ENCODE measurements around the gene WDR45B. TPM values are rescaled to one million over a fixed set of nuclear protein-coding genes. Genes with fewer than 3 reads are reported as not detected.
A peak's percentile ranks its signal among the peaks of the same experiment; 100 is the strongest.

WDR45B gene
- total RNA-seq, 2 donors from 2014 or later = 67.1 to 77.9 TPM

- intact Hi-C loops (cut with DNase I, micrococcal nuclease) = no loop called here
- no peak for DNase-seq
- ATAC-seq = no peak
Measured at GRCh38 chr17:82642022-82642421, 6.2 kb downstream of the WDR45B start.

- DNase-seq (no peak), ATAC-seq (no peak)
- intact Hi-C loops (cut with DNase I, micrococcal nuclease) = no loop called here
Measured at GRCh38 chr17:82640036-82640435, 8.2 kb downstream of the WDR45B start.

GRCh38 chr17:82639628-82640027, 8.6 kb downstream of the WDR45B start:
- ATAC-seq (no peak), DNase-seq (no peak)
- intact Hi-C loops (cut with DNase I, micrococcal nuclease) = no loop called here

GRCh38 chr17:82638183-82638773, 10.0 kb downstream of the WDR45B start:
- ATAC-seq = no peak
- intact Hi-C loops (cut with DNase I, micrococcal nuclease) = no loop called here

GRCh38 chr17:82636626-82637598, 11.3 kb downstream of the WDR45B start:
- intact Hi-C loops (cut with DNase I, micrococcal nuclease) = no loop called here
- ATAC-seq (peak; percentile 76), DNase-seq (peak in 1 of 2 donors; percentile 54)

More at GRCh38 chr17:82638183-82638773, 10.0 kb downstream of the WDR45B start:
- no peak for DNase-seq

GRCh38 chr17:82633343-82633742, 14.9 kb downstream of the WDR45B start:
- ATAC-seq (no peak), DNase-seq (no peak)
- intact Hi-C loops (cut with DNase I, micrococcal nuclease) = no loop called here

GRCh38 chr17:82632451-82632850, 15.8 kb downstream of the WDR45B start:
- ATAC-seq = no peak
- intact Hi-C loops (cut with DNase I, micrococcal nuclease) = no loop called here
- DNase-seq = no peak

GRCh38 chr17:82631544-82631943, 16.7 kb downstream of the WDR45B start:
- ATAC-seq (no peak), DNase-seq (no peak)
- intact Hi-C loops (cut with DNase I, micrococcal nuclease) = no loop called here

- DNase-seq (no peak), ATAC-seq (no peak)
- intact Hi-C loops (cut with DNase I, micrococcal nuclease) = no loop called here
Measured at GRCh38 chr17:82630212-82630611, 18.0 kb downstream of the WDR45B start.

- intact Hi-C loops (cut with DNase I, micrococcal nuclease) = no loop called here
- ATAC-seq = no peak
- no peak for DNase-seq
Measured at GRCh38 chr17:82629748-82630147, 18.5 kb downstream of the WDR45B start.

- peak; percentile 15 for ATAC-seq
- no peak for DNase-seq
- intact Hi-C loops (cut with DNase I, micrococcal nuclease) = no loop called here
Measured at GRCh38 chr17:82627405-82627804, 20.8 kb downstream of the WDR45B start.

GRCh38 chr17:82623707-82624106, 24.5 kb downstream of the WDR45B start:
- no peak for DNase-seq

GRCh38 chr17:82619641-82620040, 28.6 kb downstream of the WDR45B start:
- ATAC-seq (no peak), DNase-seq (no peak)
- intact Hi-C loops (cut with DNase I, micrococcal nuclease) = loop anchor here in 1 of 2 donors (5.0 kb wide), 1 partner anchor 247 kb away; the partner anchor contains the start of gene UTS2R

More at GRCh38 chr17:82623707-82624106, 24.5 kb downstream of the WDR45B start:
- no peak for ATAC-seq
- intact Hi-C loops (cut with DNase I, micrococcal nuclease) = loop anchor here in 1 of 2 donors (5.0 kb wide), 1 partner anchor 251 kb away; the partner anchor contains the start of gene UTS2R

GRCh38 chr17:82619211-82619610, 29.0 kb downstream of the WDR45B start:
- DNase-seq (no peak), ATAC-seq (no peak)
- intact Hi-C loops (cut with DNase I, micrococcal nuclease) = no loop called here

GRCh38 chr17:82616021-82616711, 32.1 kb downstream of the WDR45B start:
- ATAC-seq (no peak), DNase-seq (no peak)
- intact Hi-C loops (cut with DNase I, micrococcal nuclease) = no loop called here

GRCh38 chr17:82615084-82616020, 32.9 kb downstream of the WDR45B start:
- intact Hi-C loops (cut with DNase I, micrococcal nuclease) = no loop called here
- DNase-seq = no peak
- no peak for ATAC-seq

GRCh38 chr17:82614095-82614631, 34.1 kb downstream of the WDR45B start:
- ATAC-seq = no peak
- intact Hi-C loops (cut with DNase I, micrococcal nuclease) = no loop called here
- no peak for DNase-seq

Data from left colon (tissue), 2 donors.